Esophagus squamous epithelium (tissue), 4 donors: Measurements from ENCODE around the gene PJA1.

Experiments used
- POLR2A ChIP-seq, 4 donors: fragments of 450-650 bp; IDR thresholded peaks; one replicate each; pipeline ENCODE4 v1.6.1; 2017; ENCODE audit warnings: antibody characterized with exemption in 4 of 4, mild to moderate bottlenecking in 4 of 4, moderate library complexity in 3 of 4
- TF ChIP-seq, protein P1 (sequence below), 6 experiments: fragments of 450-650 bp in 4 of 6; fragments of 200-600 bp in 2 of 6; sonication (generic) in 2 of 6; IDR thresholded peaks; one replicate each; pipeline ENCODE4 v1.5.1; 2016 to 2019; ENCODE audit warnings: antibody characterized with exemption in 6 of 6, mild to moderate bottlenecking in 4 of 6, moderate library complexity in 4 of 6

DNA sequence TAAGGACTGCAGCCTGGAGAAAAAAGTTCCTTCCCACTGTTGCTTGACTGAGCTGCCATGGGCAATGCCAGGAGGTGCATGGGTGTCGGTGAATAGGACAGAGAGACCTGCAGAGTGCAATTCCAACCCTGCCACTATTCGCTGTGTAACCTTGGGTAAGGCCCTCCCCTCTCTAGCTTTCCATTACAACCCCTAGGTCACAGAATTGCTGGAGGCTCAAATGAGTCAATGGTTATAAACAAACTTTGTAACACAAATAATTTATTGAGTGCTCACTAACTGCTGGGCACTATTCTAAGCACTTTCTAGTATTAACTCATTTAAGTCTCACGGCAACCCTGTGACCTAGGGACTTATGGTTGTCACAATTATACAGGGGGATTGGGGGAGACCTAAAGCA is 37.8 kb downstream of the PJA1 start:
- TF ChIP-seq, protein P1, sequence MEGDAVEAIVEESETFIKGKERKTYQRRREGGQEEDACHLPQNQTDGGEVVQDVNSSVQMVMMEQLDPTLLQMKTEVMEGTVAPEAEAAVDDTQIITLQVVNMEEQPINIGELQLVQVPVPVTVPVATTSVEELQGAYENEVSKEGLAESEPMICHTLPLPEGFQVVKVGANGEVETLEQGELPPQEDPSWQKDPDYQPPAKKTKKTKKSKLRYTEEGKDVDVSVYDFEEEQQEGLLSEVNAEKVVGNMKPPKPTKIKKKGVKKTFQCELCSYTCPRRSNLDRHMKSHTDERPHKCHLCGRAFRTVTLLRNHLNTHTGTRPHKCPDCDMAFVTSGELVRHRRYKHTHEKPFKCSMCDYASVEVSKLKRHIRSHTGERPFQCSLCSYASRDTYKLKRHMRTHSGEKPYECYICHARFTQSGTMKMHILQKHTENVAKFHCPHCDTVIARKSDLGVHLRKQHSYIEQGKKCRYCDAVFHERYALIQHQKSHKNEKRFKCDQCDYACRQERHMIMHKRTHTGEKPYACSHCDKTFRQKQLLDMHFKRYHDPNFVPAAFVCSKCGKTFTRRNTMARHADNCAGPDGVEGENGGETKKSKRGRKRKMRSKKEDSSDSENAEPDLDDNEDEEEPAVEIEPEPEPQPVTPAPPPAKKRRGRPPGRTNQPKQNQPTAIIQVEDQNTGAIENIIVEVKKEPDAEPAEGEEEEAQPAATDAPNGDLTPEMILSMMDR (IDR thresholded peaks at IDR 0.05): no peak
- no peak for TF ChIP-seq POLR2A (IDR thresholded peaks at IDR 0.05)
